HG02870 (cell line): Measurements from ENCODE around the gene JADE2.
"Not testable (repeated sequence)": the region's sequence is repeated elsewhere in the genome, so short reads cannot be mapped to it uniquely, and the experiment has no call there.

Experiments used
- ATAC-seq: cut with Tn5 transposase; IDR thresholded peaks from one replicate; pipeline ENCODE4 v1.9.1; 2021; ENCODE audit warnings: mild to moderate bottlenecking, moderate library complexity; ENCODE audit not compliant: unreplicated experiment

JADE2 gene

DNA sequence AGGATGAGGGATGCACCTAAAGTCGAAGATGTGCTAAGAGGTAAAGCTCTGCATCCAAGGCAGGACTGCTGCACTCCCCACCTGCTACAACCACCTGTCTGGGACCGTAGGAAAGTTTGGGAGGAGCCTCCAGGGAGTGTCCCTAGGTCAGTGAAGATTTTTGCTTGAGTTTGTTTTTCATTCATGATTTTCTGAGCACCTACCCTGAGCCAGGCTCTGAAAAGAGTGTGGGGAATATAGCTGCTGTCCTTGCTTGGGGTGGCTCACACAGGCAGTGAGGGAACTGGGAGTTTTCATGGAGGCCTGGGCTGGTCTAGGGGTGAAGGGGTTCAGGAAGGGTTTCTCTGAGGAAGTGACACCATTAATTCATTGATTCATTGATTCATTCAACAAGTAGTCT lies 58.3 kb downstream of the JADE2 start:
- no peak for ATAC-seq

DNA sequence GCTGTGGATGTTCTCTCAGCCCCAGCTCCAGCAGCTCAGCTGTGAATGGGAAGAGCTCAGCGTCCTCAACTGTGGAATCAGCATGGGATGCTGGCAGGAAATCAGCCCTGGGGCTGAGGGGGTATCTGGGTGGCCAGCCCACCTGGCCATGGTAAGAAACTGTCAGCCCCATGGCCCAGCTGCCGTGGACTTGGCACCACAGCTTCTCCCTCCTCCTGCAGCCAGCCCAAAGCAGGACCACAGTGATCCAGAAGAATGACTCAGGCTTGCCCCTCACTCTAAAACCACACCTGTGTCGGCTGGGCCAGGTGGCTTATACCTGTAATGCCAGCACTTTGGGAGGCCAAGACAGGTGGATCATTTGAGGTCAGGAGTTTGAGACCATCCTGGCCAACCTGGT lies 59.2 kb downstream of the JADE2 start:
- no peak for ATAC-seq

DNA sequence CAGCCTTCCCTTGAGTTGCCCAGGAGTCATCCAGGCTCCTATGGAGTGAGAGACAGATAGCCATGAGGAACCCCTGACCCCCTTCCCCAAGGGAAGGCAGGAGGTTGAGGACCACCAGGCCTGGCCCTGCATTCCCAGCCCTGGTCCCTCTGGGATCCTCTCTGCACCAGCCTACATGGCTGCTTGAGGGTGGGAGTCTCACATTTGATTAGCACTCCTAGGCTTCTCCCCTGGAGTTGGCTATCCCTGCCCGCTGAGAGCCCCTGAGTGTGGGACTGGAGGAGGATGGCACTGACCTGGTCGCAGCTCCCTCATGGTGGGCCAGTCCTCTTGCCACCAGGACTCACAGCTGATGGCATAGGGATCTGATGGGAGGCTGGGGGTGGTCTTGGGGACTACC lies 60.5 kb downstream of the JADE2 start:
- no peak for ATAC-seq

DNA sequence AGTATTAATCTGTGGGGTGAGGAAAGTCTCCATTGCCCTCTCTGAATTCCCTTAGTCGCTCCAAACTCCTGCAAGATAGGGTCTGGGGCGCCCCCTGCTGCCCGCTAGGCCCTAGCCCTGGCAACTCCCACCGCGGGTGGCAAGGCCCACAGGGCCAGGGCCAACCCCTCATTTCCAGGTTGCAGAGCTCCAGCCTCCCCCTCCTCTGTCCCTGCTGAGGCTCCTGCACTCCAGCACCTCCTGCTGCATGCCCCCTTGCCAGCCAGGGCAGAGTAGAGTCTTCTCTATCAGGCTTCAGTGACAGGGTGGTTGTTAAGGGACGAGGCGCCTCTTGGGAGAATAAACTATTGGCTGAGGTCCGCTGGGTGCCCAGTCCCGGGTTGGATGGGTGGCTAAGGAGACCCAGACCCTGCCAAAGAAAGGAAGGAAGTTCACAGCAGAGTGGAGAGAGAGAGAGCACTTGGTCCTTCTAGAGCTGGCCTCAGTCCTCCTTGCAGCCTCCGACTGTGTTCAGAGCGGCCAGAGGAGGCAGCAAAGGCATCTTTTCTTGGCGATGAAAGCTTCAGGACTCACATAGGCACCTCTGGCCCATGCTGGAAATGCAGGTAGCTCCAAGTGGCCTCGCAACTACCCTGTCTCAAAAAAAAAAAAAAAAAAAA lies 61.5 kb downstream of the JADE2 start:
- ATAC-seq, result peak; percentile 79

DNA sequence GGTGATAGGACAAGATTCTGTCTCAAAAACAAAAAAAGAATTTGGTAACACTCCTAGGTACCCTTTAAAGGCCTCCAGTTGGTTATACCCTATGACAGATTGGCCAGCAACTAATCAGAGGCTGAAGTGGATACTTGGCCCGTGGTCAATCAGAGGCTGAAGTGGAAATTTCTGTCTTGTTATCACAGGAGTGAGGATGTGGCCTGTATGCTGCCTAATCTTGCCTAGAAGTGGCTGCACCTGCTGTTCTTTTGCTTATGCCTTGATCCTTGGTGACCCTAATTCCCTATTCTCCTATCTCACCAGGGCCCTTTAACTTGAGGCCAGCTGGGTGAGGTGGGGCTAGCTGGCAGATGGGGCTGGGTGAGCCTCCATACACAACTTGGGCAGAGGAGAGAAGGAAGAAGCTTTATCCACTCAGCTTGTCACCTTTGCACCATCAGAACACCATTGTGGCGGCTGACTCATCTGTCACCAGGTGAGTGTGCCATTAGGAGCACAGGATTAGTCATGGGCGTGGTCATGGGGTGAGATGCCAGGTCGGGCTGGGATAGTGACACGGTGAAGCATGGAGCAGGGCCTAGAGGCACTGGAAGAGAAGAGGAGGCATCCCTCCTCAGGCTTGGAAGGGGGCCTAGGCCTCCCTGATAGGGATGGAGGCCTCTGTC lies 65.7 kb downstream of the JADE2 start:
- ATAC-seq, result no peak

DNA sequence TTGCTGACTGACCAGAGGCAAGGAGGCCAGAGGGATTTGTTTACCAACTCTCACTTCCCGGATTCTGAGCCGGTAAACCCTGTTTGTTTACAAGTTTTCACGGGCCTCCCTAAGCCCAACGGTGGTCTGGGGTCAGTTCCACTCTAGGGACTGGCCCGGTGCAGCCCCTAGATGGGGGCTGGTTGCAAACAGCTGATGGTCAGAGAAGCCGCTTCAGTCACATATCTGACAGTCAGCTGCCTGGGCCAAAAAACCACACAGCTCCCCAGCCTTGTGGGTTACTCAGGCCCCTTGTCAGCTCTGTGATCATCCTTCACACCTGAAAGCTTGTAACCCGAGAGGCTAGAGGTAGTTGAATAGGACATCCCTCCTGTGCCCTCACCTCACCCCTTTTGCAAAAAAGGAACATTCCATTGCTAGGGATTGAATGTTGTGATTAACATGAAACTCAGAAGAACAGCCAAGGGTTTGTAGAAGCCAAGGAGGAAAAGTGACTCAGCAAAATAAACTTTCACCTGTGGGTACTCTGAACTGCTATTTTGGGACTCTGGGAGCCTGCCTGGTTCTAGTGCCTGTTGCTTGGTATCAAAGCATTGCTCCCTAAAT lies 66.8 kb downstream of the JADE2 start:
- ATAC-seq, result no peak

DNA sequence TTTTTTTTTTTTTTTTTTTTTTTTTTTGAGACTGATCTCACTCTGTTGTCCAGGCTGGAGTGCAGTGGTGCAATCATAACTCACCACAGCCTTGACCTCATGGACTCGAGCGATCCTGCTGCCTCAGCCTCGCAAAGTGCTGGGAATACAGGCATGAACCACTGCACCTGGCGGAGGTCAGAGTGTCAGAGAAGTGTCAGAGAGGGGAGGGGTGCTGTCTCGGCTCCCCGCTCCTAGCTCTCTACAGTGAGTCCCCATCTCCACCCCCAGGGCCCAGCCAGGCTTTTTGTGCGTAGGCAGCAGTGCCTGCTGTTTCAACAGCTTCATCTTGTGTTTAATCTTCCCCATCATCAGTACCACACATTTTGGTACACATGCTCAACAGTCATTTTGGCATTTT lies 68.9 kb downstream of the JADE2 start:
- ATAC-seq, result no peak

DNA sequence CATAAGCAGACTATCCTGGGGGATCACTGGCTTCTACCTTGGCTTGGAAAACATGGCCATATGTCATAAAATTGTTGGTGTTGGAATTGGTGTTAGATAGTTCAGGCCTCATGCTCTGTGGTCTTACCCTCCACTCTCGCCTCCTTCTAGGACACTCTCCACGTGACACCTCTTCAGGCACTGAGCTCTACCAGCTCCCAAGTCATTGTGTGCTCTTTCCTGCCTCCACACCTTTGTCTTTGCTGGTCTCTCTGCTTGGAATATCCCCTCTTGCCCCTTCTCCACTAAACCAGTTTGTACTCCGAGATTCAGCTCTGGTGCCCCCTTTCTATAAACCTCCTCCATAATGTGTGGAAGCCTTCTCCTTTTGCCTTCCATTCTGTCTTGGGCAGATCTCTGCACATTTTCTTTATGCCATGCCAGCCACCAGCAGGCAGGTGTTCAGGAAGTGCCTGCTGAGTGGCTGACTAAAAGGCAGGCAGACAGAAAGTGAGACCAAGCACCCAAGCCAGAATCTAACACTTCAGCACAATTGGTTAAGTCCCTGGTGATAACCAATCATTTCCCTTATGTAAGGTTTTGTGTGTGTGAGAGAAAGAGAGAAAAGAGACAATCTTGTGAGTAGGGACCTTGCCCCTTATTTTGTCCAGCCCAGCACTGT lies 69.5 kb downstream of the JADE2 start:
- no peak for ATAC-seq

DNA sequence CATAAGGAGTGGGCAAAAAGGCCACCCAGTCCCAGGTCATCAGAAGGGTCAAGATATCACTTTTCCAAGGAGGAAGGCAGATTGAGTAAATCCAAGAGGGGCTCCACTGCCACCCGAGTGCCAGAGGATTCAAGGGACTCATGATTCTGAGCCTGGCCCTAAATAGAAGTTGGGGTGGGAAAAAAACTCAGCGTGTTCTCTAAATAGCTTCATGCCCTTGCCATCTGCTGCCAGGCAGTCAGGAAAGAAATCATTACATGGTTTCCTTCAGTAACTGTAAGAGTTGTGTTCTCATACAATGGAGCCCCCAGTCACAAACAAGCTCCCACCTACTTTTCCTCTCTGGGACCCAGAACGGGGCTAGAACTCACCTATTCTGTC lies 70.0 kb downstream of the JADE2 start:
- ATAC-seq, result no peak

DNA sequence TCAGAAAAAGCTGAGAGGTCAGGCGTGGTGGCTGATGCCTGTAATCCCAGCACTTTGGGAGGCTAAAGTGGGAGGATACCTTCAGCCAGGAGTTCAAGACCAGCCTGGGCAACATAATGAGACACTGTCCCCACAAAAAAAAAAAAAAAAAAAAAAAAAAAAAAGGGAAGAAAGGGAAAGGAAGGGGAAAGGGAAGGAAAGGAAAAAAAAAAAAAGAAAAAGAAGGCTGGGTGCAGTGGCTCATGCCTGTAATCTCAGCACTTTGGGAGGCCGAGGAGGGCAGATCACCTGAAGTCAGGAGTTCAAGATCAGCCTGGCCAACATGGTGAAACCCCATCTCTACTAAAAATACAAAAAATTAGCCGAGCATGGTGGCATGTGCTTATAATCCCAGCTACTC lies 74.3 kb downstream of the JADE2 start:
- not testable (repeated sequence) for ATAC-seq

DNA sequence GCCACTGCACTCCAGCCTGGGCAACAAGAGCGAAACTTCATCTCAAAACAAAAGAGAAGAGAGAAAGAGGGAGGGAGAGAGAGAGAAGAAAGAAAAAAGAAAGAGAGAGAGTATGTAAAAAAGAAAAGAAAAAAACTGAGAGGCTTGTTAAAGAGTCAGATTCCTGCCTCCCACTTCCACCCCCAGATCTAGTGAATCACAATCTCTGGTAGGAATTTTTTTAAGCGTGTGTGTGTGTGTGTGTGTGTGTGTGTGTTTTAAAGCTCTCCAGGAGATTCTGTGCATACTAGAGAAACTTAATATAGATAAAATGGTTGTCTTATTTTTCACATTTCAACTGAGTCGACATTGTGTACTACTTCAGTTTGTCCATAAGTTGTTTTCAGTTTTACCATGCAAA lies 75.1 kb downstream of the JADE2 start:
- no peak for ATAC-seq

DNA sequence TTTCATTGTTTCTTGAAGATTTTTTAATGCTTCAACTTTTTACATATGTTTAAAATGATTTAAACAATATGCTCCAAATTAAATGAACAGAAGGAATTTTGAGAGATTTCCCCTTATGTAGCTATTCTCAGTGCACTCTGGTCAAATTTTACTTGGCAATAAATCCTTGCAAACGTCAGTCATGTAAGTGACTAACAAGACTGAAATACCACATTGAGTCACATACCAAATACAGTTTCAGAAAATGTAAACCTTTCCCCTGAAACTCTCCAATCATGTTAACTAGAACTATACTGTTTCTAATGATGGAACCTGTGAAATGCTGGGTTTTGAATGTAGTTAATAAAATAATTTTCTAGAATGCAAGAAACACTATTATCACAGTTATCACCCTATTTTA lies 77.6 kb downstream of the JADE2 start:
- no peak for ATAC-seq

DNA sequence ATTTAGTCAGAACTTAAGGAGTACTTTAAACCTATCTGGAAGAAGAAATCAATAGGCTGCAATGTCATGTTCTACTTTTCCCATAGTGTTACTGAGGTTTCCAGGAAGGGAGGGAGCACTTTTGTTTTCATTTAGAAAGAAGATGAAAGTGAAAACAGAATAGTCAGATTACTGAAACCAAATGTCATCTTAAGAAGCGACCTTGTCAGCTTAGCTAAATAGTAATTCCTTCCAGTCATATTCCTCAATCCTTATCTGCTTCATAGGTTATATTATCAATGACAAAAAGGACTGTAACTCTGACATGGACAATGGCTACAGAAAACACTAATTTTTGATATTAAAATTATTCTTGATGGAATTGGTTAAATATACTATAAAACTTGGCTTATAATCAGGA lies 79.4 kb downstream of the JADE2 start:
- no peak for ATAC-seq

DNA sequence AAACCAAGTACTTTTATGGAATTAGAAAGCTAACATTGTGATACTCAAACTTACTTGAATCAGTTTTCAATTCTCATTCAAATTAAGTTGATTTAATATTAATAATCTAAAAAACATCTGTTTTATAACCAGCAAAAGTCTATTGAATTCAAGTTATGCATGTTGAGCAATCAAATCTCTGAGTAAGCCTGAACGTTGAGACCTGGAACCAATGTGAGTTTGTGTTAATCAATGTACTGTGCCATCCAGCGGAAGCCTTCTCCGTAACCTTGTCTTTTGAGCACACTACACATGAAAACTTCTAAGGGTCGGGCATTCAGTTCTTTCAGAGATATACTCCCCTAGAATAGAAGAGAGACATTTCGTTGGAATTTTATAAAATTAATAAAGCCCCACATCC lies 81.3 kb downstream of the JADE2 start:
- ATAC-seq, result no peak

DNA sequence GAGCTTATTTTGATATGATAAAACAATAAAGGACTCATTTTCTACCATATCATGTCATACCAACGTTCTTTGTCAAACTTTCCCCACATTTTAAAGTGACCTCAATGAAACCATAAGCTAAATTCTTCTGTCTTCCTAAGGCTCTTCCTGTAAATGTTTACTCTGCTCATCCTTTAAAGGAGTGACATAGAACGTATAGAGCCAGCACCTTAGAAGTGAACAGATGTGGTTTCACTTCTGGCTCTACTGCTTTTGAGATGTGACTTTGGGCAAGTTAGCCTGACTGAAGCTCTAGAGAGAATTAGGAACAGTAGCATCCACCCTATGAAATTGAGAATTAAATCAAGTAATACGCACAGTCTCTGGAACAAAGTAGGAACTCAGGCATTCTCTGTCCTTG lies 83.1 kb downstream of the JADE2 start:
- ATAC-seq, result no peak

DNA sequence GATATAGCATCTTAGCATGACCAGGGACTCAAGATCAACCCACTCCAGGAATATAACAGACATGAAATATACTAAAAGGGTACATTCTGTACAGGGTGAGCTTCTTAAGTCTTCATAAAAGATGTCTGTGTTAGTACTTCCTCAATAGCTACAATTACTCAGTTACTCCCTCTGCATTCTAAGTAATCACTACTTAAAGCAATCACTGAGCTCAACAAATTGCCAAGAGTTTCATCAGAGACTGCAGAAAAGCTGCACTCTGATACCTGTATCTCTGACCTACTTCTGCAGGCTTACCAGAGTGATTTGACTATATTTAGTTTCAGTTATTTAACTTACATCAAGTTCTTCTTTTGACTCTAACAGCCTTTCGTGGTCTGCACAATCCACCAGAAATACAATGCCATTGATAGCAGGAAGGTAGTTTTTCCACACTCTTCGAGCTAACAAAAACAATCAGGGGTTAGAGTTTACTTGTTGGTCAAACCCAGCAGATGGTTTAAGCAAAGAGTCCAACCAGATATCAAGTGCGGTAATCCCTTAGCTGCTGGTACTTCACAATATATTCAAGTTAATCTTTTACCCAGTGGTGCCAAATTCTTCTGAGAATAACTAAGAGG lies 83.9 kb downstream of the JADE2 start:
- ATAC-seq, result peak; percentile 68

DNA sequence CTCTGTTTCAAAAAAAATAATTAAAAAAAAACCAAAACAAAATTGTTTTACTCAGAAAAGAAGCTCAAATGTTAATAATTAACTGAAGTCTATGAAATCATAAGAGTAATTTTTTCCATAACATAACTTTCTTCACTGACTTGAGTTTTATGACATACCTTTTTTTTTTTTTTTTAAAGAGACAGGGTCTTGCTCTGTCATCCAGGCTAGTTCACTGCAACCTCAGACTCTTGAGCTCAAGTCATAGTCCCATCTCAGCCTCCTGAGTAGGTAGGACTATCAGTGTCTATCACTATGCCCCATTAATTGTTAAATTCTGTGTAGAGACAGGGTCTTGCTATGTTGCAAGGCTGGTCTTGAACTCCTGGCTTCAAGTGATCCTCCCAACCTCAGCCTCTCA lies 85.3 kb downstream of the JADE2 start:
- no peak for ATAC-seq

DNA sequence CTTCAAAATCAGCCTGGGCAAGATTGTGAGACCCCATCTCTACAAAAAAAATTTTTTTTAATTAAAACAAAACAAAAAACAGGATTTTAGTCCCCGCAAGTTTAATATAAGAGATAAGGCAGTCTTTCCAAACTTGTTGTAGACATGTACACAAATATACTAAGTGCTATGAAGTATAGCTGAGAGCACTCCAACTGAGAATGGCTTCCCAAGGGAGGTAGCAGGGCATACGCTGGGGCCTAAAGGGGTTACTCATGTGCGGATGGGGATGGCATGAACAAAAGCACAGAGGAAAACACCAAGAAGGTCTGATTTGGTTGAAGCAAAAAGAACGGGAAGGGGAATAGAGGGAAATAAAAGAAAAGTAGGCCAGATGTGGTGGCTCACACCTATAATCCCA lies 86.0 kb downstream of the JADE2 start:
- no peak for ATAC-seq

DNA sequence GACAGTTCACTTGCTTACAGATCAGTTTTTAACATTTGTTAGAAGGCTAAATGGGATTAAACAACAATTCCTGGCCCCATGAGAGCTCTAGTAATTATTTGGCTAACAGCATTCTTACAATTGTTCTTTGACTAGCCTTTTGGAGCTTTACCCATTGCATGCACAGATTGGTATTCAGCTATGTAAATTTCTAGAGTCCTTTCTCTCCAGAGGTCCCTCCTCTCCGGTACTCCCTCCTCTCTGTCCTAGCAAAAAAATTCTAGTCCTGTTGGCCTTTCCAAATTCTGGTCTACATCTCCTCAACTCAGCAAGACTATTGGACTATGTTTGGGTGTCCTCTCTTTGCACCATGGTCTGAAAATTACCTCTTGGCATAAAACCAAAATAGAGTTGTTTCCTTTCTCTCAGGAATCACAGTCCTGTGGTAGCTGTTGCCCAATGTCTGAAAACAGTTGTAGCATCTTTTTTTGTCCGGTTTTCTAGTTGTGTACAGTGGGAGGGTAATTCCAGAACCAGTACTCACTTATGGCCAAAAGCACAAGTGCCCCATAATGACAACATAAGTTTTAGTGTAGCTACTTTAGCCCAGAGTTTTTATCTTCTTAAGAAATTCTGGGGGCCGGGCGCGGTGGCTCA lies 89.1 kb downstream of the JADE2 start:
- ATAC-seq, result no peak

DNA sequence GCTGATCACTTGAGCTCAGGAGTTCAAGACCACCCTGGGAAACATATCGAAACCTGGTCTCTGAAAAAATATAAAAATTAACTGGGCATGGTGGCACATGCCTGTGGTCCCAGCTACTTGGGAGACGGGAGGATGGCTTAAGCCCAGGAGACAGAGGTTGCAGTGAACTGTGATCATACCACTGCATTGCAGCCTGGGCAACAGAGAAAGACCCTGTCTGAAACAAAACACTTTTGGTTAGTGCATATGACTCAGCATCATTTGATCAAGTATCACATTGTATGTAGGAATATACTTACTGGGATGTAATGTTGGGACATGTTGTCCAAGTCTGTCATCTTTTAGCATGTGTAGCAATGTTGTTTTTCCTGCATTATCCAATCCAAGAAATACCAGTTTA lies 95.2 kb downstream of the JADE2 start:
- no peak for ATAC-seq

DNA sequence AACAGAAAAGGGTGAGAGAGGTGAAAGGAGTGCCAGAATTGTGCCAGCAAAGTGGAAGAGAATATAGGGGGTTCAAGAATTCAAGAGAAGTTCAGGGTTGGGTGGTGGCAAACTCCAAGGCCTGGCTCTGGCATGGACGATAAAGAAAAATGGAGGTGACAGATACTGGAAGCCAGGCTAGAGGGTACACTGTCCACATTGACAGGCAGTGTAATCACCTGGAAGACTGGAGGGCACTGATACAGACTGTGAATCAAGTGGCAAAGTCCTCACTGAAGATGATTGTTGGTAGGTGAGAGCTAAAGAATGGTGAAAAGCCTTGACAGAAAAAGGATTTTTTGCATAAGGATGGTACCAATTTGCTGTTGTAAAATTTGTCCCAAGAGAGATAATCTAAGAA lies 100.1 kb downstream of the JADE2 start:
- no peak for ATAC-seq
